Muscle of leg (tissue), 11 donors: ENCODE results near the gene HYAL2. TPM values are rescaled to one million over a fixed set of nuclear protein-coding genes. Genes with fewer than 3 reads are reported as not detected.
A peak's percentile ranks its signal among the peaks of the same experiment; 100 is the strongest.

Experiments used
- DNase-seq: peaks from one replicate; pipeline ENCODE4 v3.0.0; 2013
- H3K27ac ChIP-seq: one replicate; pipeline ENCODE4 v1.5.1; 2013; ENCODE audit warnings: mild to moderate bottlenecking, low read length, control low read depth
- H3K27me3 ChIP-seq: one replicate; pipeline ENCODE4 v1.6.1; 2013; ENCODE audit warnings: low read length; ENCODE audit not compliant: control insufficient read depth, insufficient read depth
- H3K36me3 ChIP-seq: one replicate; pipeline ENCODE4 v1.6.1; 2013; ENCODE audit warnings: low read length; ENCODE audit not compliant: control insufficient read depth, insufficient read depth
- H3K4me1 ChIP-seq: one replicate; pipeline ENCODE4 v1.6.1; 2013; ENCODE audit warnings: low read length; ENCODE audit not compliant: control insufficient read depth, insufficient read depth
- H3K4me3 ChIP-seq: one replicate; pipeline ENCODE4 v1.5.1; 2013; ENCODE audit warnings: low read length, control low read depth
- H3K9me3 ChIP-seq: replicated peaks from 2 replicates; pipeline ENCODE4 v1.6.1; 2013; ENCODE audit warnings: low read depth, low read length; ENCODE audit not compliant: control insufficient read depth
- WGBS: methylation state at CpG from one replicate; pipeline ENCODE4 v1.1.5; 2013; ENCODE audit warnings: missing lambda C conversion rate; ENCODE audit not compliant: insufficient coverage; 5-methylcytosine and 5-hydroxymethylcytosine counted together
- polyA plus RNA-seq, 8 donors: library from polyadenylated mRNA; unstranded; fragments of 120-200 nt; gene quantifications; one replicate each; pipeline versions ENCODE4 v1.2.1 to v1.2.3, GENCODE V29; 2013; ENCODE audit warnings: inconsistent platforms in 1 of 8, low replicate concordance in 1 of 8; ENCODE audit not compliant: insufficient read length in 8 of 8, insufficient read depth in 1 of 8
- total RNA-seq: library from RNA; stranded (reverse); fragments of 120-200 nt; gene quantifications from one replicate; pipeline ENCODE4 v1.2.4, GENCODE V29; 2013

The HYAL2 gene
- total and polyA plus RNA-seq, 9 donors, result 34.3 to 51.6 (median 47.7) TPM

GRCh38 chr3:50331364-50331907 is 8.9 kb upstream of the HYAL2 start:
- H3K27me3 ChIP-seq, result no peaks in the 10 kb centered on the region
- no peak for DNase-seq
- H3K9me3 ChIP-seq, result no peaks in the 10 kb centered on the region
- no peak overlapping the region for H3K27ac ChIP-seq
- H3K4me1 ChIP-seq, result peaks cover 48% of the 10 kb centered on the region
- no peak overlapping the region for H3K4me3 ChIP-seq
- 95% methylated on average over 14 of the region's 19 CpGs for WGBS
- peaks cover 49% of the 10 kb centered on the region for H3K36me3 ChIP-seq

GRCh38 chr3:50330330-50330729 is 7.8 kb upstream of the HYAL2 start:
- H3K4me3 ChIP-seq, result no peak overlapping the region
- H3K36me3 ChIP-seq, result peaks cover 53% of the 10 kb centered on the region
- no peak for DNase-seq
- 91% methylated on average over 10 of the region's 10 CpGs for WGBS
- no peaks in the 10 kb centered on the region for H3K9me3 ChIP-seq
- no peak overlapping the region for H3K27ac ChIP-seq
- no peaks in the 10 kb centered on the region for H3K27me3 ChIP-seq
- peaks cover 40% of the 10 kb centered on the region for H3K4me1 ChIP-seq

GRCh38 chr3:50327943-50328691 is 5.6 kb upstream of the HYAL2 start, which contains the start of gene TUSC2:
Gene TUSC2 (minus strand): TSS chr3:50328223. CDS start chr3:50328099, 124 bp downstream.
- no peaks in the 10 kb centered on the region for H3K27me3 ChIP-seq
- peaks cover 50% of the 10 kb centered on the region for H3K36me3 ChIP-seq
- under 1% methylated on average over 53 of the region's 55 CpGs for WGBS
- peaks cover 36% of the 10 kb centered on the region for H3K4me1 ChIP-seq
- no peaks in the 10 kb centered on the region for H3K9me3 ChIP-seq
- peak; percentile 98 for DNase-seq
- H3K27ac ChIP-seq, result peak within 1 kb of the TSS; percentile 86
- peak within 1 kb of the TSS; percentile 83 for H3K4me3 ChIP-seq

- no peak overlapping the region for H3K27ac ChIP-seq
- no peaks in the 10 kb centered on the region for H3K27me3 ChIP-seq
- H3K9me3 ChIP-seq, result no peaks in the 10 kb centered on the region
- peak; percentile 25 for DNase-seq
- peaks cover 45% of the 10 kb centered on the region for H3K36me3 ChIP-seq
- WGBS, result 57% methylated on average over 1 of the region's 4 CpGs
- H3K4me1 ChIP-seq, result peaks cover 44% of the 10 kb centered on the region
- peak overlapping the region; percentile 83 for H3K4me3 ChIP-seq
These were observed 4.6 kb upstream of the HYAL2 start for GRCh38 chr3:50327129-50327528.

- Histone ChIP-seq H3K4me1 (peaks cover 49% of the 10 kb centered on the region), H3K36me3 (peaks cover 35% of the 10 kb centered on the region), H3K9me3 (no peaks in the 10 kb centered on the region), H3K27ac (no peak overlapping the region), H3K27me3 (no peaks in the 10 kb centered on the region), H3K4me3 (no peak overlapping the region)
- 100% methylated on average over 1 of the region's 8 CpGs for WGBS
- peak; percentile 7 for DNase-seq
These were observed 3.6 kb upstream of the HYAL2 start for GRCh38 chr3:50326182-50326541.

GRCh38 chr3:50325497-50326181 is 3.1 kb upstream of the HYAL2 start:
- H3K9me3 ChIP-seq, result no peaks in the 10 kb centered on the region
- peaks cover 30% of the 10 kb centered on the region for H3K36me3 ChIP-seq
- no peak overlapping the region for H3K27ac ChIP-seq
- WGBS, result 96% methylated on average over 5 of the region's 11 CpGs
- DNase-seq, result no peak
- H3K4me1 ChIP-seq, result peaks cover 51% of the 10 kb centered on the region
- no peak overlapping the region for H3K4me3 ChIP-seq
- H3K27me3 ChIP-seq, result no peaks in the 10 kb centered on the region

GRCh38 chr3:50325113-50325480 is 2.6 kb upstream of the HYAL2 start:
- no peaks in the 10 kb centered on the region for H3K27me3 ChIP-seq
- peak; percentile 13 for DNase-seq
- H3K36me3 ChIP-seq, result peaks cover 24% of the 10 kb centered on the region
- no peak overlapping the region for H3K4me3 ChIP-seq
- H3K9me3 ChIP-seq, result no peaks in the 10 kb centered on the region
- peak overlapping the region; percentile 96 for H3K27ac ChIP-seq
- H3K4me1 ChIP-seq, result peaks cover 56% of the 10 kb centered on the region
- WGBS, result no CpG with 5 or more reads among the region's 2 CpGs

- DNase-seq, result peak; percentile 80
- Histone ChIP-seq H3K36me3 (peaks cover 23% of the 10 kb centered on the region), H3K27me3 (no peaks in the 10 kb centered on the region), H3K4me3 (no peak overlapping the region), H3K9me3 (no peaks in the 10 kb centered on the region), H3K27ac (peak overlapping the region; percentile 96), H3K4me1 (peaks cover 62% of the 10 kb centered on the region)
- 71% methylated on average over 3 of the region's 4 CpGs for WGBS
These were observed 2.0 kb upstream of the HYAL2 start for GRCh38 chr3:50324351-50325112.

GRCh38 chr3:50323614-50324199 is 1.2 kb upstream of the HYAL2 start:
- H3K4me1 ChIP-seq, result peaks cover 69% of the 10 kb centered on the region
- peak overlapping the region; percentile 96 for H3K27ac ChIP-seq
- DNase-seq, result peak; percentile 64
- WGBS, result 54% methylated on average over 4 of the region's 5 CpGs
- no peak overlapping the region for H3K4me3 ChIP-seq
- H3K9me3 ChIP-seq, result no peaks in the 10 kb centered on the region
- peaks cover 28% of the 10 kb centered on the region for H3K36me3 ChIP-seq
- H3K27me3 ChIP-seq, result no peaks in the 10 kb centered on the region
